NCI-H187 (cell line): Measurements from ENCODE around the gene LYL1.
"Not testable (repeated sequence)": the region's sequence is repeated elsewhere in the genome, so short reads cannot be mapped to it uniquely, and the experiment has no call there.

ENCODE experiments used
- DNase-seq, 2 experiments: peaks; one replicate each; lab custom pipeline; 2025; lab: John Stamatoyannopoulos, UW

LYL1 gene

DNA sequence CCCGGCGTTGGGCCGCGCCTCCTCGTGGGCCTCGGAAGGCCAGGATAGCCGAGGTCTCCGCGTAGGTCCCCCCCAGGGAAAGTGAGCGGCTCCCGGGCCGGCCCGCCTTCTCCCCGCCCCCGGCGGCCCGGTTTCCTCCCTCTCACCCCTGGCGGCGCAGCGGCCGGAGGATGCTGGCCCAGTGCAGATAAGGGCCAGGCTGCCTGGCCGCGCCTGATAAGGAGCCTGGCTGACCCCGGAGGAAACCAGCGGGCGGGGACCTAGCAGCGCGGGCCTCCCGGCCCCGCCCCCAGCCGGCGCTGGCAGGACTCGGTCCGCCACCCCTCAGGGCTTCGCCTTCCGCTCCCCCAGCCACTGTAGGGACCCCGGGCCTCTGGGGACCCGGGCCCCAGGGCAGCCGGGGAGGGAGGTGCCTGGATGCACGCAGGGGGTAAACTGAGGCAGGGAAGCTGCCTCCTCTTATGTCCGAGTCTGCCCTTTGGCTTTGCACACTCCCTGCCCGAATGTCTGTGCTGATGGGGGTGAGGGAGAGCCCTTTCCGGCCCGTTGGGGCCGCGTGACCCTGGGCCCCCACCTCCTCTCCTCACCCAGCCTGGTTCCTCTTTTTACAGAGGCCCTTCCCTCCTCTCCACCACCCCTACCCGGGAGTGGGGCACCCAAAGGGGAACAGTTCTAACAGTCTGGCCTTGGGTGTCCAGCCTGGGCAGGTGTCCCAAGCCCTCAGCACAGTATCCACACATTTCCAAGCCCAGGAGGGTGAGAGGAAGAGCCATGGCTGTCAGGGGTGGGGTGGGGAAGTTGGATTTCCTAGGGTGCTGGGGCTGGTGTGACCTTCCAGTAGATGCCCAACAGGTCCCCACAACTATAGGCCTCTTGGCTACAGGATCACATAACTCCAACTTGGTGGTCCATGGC lies at the start of gene LYL1:
TSS of gene LYL1 (minus strand) at position 193 of the 915 bp plus-strand sequence. CDS start 1,687 bp downstream, outside the sequence.
- DNase-seq = no peak

DNA sequence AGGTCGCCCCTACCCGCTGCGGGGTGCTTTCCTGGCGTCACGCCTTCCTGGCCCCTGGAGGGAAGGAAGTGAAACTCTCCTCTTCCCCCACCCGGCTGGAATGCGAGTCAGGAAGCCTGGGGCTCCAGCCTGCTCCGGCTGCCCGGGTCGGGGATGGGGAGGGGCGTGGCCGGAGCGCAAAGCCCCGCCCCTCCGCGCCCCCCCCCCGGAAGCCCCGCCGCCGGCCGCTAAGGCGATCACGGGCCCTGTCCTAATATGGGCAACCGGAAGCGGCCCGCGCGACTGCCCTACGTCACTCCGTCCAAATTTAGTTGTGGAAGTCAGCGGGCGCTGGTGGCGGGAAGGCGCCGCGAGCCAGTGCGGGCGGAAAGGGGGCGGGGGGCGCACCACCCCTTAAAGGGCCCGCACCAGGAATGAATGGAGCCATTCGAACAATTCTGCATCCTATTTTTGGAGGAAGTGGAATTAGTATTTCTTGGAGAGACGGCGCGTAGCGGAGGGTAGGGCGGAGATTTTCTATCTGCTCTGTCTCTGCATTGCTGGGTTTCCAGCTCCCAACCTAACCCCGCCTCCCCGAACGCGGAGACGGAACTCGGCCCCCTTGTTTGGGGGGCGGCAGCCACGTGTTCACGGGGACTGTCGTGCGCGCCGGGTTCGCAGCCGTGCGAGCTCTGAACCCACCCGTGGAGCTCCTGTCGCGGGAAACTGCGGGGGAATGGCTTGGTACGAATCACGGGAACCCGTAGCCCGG lies 49.1 kb upstream of the LYL1 start:
- peak; percentile 62 to 81 for DNase-seq

DNA sequence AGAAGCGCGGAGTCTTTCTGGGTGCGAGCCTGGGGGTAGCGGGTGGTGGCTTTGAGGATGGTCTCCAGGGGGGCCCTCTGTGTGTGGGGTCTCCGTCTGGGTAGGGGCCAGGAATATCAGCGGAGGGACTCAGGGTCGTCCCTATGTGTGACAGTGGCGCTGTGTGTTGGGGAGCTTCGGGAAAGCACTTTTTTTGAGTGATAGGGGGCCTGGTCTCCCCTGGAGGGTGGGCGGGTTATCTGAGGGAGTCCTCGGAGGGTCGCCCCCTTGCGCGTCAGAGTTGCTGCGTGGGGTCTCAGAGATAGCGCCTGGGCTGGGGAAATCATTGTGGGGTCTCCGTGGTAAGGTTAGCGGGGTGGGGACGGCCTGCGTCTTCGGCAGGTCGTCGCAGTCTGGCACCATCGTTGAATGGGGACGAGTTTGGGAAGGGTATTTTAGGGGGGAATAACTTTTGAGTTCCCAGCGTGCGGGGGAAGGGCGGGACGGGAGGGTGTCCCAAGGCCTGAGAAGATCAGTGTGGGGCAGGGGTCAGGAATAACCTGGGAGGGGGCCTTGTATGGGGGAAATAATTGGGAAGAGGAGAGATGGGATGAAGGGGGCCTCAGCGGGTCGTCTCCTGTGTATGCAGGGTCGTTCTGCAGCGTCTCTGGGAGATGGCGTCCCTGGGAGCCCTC lies 48.4 kb upstream of the LYL1 start:
- no peak for DNase-seq

DNA sequence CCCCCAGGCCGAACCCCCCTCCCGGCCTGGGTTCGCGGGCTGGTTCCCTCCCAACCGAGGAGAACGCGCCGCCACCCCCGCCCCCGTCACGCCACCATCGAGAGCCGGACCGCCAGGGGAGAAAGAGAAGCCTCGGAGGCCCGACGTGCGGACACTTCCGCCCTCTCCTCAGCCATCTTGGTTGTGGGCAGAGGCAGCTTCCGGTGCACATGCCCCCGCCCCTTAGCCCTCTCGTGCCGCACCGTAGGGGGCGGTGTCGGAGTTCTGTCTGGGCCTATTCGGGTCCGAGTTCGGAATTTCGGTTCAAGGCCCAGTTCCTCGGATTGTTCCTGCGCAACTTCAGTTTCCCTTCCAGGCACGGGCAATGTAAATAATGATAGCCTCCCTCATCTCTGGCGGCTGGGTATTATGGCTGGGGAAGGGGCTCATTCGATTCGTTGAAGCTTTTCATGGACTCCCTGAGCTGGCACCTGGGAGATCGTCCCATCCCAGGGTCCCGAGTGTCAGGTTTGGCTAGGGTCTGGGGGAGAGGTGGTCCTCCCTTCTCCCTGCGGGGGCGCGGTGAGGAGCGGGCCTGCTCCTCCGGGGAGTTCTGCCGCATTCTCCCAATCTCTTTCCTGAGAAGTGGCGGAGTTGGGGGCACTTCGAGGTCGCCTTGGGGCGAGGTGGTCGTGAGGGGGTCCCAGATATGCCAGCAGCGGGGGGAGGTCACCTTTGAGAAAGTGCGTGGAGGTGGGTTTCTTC lies 47.7 kb upstream of the LYL1 start, which contains the start of the genes IER2 and STX10:
TSS of gene IER2 (plus strand) at position 225 of the 744 bp plus-strand sequence. CDS start 2,776 bp downstream, outside the sequence.
TSS of gene STX10 (minus strand) at position 189 of the 744 bp plus-strand sequence. CDS start 202 bp downstream, outside the sequence.
- peak; percentile 32 to 77 for DNase-seq

DNA sequence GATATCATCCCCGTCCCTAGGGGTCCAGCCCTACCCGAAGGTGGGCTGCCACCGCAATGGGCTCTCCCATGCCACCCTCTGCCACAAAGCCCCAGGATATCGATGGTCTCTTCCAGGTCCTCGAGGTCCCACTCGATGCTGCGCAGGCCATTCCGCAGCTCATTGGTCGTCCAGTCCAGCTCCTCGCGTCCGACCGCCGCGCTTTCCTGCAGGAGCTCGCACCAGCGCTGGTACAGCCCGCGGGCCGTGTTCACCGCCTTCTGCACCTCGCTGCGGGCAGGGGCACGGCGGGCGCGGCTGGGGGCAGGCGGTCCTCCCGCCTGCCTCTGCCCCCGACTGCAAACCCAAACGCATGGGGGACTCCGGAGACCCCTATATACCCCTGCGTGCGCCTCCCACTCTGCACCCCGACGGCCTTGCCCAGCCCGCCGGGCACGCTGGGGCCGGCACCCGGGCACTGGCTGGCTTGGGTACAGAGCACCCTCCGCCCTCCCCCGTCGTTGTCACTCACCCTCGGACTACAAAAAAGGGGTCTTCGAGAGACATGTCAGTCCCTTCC lies 47.0 kb upstream of the LYL1 start:
- no peak for DNase-seq

DNA sequence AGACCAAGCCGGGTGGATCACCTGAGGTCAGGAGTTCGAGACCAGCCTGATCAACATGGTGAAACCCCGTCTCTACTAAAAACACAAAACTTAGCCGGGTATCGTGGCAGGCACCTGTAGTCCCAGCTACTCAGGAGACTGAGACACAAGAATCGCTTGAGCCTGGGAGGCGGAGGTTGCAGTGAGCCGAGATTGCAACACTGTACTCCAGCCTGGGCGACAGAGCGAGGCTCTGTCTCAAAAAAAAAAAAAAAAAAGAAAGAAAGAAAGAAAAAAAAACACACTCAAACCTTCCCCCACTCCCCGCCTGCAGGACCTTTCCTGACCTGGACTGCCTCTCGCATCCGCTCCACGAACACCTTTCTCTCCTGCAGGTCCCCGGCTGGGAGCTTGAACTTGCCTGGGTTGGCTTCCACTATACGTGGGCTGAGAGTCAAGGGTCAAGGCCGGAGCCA lies 46.5 kb upstream of the LYL1 start:
- DNase-seq = not testable (repeated sequence)

DNA sequence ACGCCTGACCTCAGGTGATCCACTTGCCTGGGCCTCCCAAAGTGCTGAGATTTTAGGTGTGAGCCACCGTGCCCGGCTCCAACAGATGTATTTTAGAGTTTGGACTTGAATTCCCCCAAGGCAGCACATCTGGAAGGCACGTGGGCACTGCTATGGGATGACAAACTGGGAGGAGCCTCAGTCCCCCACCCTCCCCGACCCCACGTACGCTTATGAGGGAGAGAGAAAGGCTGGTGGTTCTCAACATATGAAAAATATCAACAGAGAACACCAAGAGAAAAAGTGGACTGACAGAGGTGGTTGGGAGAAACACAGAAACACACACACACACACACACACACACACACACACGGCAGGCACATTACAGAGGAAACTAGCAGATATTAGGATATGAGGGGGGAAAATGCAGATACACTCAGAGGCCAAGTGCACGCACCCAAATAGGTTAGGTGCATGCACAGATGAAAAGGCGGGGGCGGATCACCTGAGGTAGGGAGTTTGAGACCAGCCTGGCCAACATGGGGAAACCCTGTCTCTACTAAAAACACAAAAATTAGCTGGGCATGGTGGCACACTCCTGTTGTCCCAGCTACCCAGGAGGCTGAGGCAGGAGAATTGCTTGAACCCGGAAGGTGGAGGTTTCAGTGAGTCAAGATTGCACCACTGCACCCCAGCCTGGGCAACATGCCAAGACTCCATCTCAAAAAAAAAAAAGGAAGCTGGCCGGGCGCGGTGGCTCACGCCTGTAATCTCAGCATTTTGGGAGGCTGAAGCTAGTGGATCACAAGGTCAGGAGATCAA lies 44.3 kb upstream of the LYL1 start:
- no peak for DNase-seq

DNA sequence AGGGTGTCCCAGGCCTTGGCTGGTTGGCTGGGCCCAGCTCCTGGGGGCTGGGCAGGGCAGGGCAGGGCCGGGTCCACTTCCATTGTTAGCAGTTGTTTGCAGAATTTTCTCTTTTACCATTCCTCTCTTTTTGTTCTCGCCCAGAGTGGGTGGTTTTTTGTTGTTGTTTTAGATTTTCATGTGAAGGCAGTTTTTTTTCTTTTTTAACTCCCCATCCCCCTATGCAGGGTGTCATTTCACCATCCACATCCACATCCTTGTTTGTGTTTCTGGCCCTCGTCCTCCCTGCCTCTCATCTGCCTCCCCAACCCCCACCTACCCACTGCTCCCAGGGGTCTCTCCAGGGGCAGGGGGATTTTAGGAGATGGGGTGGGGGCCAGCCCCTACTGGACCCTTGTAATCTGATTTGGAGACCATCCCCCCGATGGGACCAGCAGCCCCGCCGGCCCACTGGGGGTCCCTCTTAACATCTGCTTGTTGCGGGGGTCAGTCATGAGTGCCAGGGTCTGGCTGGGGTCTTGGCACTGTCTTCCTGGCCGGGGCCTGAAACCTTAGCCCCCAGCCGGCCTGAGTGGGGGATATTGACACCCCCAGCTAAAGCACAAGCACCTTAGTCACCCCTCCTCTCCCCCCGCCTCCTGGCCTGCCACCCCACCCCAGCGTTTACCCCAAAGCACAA lies 37.1 kb upstream of the LYL1 start:
- DNase-seq = no peak

DNA sequence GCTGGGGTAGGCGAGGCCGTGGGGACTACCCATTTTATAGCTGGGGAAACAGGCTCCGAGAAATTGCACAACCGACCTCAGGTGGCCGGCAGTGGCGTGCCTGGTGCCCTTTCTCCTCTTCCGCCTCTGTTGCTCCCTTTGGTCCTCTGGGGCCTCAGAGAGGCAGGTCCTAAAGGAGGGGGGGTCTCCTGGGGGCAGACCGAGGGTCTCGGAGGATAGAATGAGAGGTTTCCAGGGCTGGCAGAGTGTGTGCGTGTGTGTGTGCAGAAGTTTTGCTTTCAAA lies 36.2 kb upstream of the LYL1 start:
- no peak for DNase-seq

DNA sequence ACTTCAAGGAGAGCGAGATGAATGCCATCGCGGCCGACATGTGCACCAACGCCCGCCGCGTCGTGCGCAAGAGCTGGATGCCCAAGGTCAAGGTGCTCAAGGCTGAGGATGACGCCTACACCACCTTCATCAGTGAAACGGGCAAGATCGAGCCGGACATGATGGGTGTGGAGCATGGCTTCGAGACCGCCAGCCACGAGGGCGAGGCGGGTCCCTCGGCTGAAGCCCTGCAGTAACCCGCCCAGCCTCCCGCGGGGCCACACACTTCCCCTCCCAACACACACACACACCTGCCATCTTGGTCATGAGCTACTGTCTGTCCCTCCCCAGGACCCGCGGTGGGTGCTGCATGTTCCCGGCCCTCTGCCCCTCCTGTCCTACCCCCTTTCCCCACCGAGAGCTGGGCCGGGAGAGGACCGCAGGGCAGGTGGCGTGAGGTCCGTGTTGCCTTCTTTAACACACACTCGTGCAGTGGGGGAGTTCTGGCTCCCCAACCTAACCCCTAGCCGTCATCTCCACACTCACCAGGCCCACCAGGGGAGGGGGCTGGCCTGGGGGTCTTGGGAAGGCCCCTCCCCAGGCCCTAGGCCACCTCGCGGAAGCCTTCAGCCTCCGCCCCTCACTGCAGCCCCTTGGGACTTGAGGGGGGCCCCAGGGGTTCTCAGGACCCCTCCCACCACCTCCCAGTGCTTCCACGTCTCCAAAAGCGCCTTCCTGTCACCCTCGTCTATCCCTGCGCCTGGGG lies 35.7 kb upstream of the LYL1 start:
- DNase-seq = no peak

DNA sequence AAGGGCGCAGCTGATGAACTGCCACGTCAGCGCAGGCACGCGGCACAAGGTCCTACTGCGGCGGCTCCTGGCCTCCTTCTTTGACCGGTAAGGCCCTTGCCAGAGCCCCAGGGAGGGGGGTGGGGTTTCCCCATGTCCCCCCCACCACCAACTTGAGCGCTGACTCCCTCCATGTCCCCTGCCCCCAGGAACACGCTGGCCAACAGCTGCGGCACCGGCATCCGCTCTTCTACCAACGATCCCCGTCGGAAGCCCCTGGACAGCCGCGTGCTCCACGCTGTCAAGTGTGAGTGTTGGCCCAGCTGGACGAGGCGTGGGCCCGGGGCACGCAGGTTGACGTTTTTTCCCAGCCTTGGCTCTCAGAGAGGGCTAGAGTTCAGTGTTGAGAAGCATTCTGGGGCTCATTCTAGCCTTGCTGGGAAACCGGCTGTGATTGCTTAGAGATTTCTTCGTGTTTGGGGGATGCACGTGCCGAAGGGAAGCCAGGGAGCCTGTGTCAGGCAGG lies 34.7 kb upstream of the LYL1 start:
- no peak for DNase-seq

DNA sequence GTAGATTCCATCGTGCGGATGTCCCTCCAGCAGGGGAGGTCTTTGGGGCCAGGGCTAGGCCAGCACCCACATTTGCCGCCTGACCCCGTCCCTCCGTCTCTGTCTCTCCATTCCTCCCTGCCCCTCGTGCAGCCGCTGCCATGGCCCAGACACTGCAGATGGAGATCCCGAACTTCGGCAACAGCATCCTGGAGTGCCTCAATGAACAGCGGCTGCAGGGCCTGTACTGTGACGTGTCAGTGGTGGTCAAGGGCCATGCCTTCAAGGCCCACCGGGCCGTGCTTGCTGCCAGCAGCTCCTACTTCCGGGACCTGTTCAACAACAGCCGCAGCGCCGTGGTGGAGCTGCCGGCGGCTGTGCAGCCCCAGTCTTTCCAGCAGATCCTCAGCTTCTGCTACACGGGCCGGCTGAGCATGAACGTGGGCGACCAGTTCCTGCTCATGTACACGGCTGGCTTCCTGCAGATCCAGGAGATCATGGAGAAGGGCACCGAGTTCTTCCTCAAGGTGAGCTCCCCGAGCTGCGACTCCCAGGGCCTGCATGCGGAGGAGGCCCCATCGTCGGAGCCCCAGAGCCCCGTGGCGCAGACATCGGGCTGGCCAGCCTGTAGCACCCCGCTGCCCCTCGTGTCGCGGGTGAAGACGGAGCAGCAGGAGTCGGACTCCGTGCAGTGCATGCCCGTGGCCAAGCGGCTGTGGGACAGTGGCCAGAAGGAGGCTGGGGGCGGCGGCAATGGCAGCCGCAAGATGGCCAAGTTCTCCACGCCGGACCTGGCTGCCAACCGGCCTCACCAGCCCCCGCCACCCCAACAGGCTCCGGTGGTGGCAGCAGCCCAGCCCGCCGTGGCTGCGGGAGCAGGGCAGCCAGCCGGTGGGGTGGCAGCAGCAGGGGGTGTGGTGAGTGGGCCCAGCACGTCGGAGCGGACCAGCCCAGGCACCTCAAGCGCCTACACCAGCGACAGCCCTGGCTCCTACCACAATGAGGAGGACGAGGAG lies 32.7 kb upstream of the LYL1 start:
- DNase-seq = no peak

DNA sequence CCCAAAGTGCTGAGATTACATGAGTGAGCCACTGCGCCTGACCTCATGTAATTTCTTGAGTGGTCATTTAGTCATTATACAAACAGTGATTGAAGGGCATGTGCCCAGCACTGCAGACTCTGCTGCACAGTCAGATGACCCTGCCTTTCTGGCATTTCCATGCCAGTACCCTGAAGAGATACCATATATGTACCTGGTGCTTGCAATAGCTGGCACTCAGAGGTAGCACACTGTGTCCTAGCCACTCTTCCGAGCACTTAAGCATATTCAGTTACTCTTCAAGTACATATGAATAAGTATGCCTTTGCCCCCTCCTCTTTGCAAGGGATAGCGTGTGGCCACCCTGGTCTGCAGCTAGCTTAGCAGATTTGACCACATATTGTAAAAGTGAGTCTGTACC lies 32.0 kb upstream of the LYL1 start:
- no peak for DNase-seq

DNA sequence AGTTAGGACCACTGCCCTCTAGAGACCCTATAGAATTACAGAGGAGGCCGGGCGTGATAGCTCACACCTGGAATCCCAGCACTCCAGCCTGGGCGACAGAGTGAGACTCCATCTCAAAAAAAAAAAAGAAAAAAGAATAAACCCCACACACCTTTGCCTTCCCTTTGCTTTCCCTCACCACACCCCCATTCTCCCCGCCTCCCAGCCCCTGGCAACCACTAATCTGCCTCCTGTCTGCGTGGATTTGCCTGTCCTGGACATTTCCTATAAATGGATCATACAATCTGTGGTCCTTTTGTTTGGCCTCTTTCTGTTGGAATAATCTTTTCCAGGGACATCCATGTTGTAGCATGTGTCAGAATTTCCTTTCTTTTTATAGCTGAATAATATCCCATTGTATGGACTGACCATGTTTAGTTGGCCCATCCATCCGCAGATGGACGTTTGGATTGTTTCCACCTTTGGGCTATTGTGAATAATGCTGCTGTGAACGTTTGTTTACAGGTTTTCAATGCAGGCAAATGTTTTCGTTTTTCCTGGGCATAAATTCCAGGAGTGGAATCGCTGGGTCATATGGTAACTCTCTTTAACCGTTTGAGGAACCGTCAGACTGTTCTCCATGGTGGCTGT lies 30.7 kb upstream of the LYL1 start:
- no peak for DNase-seq

DNA sequence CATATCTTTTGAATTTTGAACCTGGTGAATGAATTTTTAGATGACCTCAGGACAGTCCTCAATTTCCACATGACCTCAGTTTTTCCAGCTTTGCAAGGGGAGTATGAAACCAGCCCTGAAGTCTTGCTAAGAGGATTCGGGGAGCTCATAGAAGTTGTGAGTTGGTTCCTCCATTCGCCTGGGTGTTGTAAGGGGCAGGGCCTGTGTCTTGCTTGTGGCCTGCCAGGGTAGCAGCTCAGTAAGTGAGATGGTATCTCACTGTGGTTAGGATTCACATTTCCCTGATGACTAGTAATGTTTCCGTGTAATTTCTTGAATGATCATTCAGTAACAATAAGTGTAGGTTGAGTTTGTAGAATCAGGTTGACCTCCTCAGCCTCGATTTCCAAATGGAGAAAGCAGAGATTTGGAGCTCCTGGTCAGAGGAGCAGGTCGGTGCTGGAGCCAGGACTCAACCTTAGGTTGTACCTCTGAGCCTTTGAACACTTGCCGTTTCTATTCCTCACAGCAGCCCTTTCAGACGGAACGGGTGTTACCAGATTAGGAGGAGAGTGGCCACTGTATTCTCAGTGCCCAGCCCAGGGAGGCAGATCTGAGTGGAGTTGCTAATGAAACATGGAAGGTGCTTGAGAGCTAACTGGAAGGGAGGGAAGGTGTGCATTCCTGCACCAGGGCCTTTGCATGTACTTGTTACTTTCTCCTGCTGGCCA lies 30.0 kb upstream of the LYL1 start:
- DNase-seq = no peak

DNA sequence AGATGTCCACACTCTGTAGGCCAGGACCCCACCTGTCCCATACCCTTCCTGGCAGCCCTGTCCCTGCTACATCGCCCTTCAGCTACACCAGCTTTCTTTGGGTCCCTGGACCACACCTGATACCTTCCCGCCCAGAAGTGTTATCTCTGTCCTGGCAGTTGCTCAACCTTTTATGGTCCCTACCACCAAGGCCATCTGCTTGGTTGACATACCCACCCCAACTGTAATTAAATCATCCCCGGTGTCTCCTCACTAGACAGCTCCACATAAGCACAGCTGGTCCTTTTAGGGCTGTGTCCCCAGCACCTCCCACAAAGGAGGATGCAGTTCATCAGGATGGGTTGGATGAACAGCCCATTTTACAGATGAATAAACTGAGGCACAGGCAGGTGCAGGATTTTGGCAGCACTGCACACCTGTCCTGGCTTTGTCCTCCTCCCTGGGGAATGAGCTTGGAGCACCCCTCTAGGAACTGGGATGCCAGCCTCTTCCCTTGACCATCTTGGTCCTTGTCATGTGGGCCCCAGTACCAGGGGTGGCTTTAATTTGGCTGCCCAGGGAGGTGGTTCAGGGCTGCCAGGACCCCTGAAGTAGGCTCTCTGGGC lies 28.3 kb upstream of the LYL1 start:
- DNase-seq = no peak
